MM.1S (cell line): ENCODE data around the gene SMAD7.

Source experiments
- EZH2 ChIP-seq: fragments of 300-600 bp; sonication (generic); optimal IDR thresholded peaks from 2 replicates; pipeline ENCODE3; 2017; ENCODE audit warnings: low read depth, mild to moderate bottlenecking, antibody characterized with exemption, low read length, mixed read lengths
- EZH2phosphoT487 ChIP-seq: fragments of 300-600 bp; sonication (generic); IDR thresholded peaks from 2 replicates; pipeline ENCODE4 v1.6.1; 2018; ENCODE audit warnings: antibody characterized with exemption, low read length
- TF ChIP-seq, protein P1 (sequence below): fragments of 300-600 bp; sonication (generic); IDR thresholded peaks from 2 replicates; pipeline ENCODE4 v1.5.1; 2016; ENCODE audit warnings: antibody characterized with exemption, low read length, mixed read lengths

DNA sequence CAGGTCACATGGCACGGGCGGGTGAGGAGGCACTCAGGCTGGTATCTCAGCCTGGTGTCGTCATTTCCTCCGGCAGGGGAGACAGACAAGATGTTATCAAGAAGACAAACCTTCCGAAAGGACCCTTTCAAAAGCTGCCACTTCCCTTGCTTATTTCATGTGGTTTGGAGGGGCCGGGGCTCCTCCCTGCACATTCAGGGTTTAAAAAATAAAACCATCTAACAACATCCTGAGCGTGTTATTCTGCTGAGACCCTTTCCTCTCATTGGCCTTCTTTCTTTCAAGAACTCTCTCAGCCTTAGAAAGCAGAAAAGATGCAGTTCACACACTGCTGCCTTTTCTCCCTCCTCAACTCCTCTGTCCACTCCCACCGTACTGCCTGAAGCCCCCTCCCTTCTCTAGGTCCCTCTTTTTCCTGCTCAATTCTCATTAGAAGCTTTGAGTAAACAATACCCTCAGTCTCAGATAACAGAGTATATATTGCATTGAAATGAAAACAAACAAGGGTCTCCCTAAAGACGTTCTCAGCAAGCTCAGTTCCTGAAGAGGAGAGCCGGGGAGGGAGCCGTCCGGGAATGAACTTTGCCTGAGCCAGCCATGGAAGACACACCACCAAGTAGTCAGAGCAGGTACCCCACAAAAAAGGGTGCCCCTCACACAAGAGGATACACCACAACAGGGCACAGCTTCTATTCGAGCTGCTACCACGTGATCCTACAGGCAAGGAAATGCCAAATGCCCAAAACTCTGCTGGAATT, 9.7 kb downstream of the SMAD7 start:
- TF ChIP-seq, protein P1, sequence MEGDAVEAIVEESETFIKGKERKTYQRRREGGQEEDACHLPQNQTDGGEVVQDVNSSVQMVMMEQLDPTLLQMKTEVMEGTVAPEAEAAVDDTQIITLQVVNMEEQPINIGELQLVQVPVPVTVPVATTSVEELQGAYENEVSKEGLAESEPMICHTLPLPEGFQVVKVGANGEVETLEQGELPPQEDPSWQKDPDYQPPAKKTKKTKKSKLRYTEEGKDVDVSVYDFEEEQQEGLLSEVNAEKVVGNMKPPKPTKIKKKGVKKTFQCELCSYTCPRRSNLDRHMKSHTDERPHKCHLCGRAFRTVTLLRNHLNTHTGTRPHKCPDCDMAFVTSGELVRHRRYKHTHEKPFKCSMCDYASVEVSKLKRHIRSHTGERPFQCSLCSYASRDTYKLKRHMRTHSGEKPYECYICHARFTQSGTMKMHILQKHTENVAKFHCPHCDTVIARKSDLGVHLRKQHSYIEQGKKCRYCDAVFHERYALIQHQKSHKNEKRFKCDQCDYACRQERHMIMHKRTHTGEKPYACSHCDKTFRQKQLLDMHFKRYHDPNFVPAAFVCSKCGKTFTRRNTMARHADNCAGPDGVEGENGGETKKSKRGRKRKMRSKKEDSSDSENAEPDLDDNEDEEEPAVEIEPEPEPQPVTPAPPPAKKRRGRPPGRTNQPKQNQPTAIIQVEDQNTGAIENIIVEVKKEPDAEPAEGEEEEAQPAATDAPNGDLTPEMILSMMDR = no peak
- TF ChIP-seq EZH2 (no peak), EZH2phosphoT487 (no peak)
